K562 (cell line): ENCODE data around the gene TNFAIP3. TPM values are rescaled to one million over a fixed set of nuclear protein-coding genes. Genes with fewer than 3 reads are reported as not detected.

Experiments used
- ATAC-seq: fragments of 200-7000 bp; cut with Tn5 transposase; 3 replicates; pipeline ENCODE4 v1.9.1; 2020; ENCODE audit warnings: moderate library complexity
- BruUV-seq: library from RNA; stranded (reverse); fragments of 400-500 nt; replicated peaks from 2 replicates; lab custom pipeline; 2021; lab: Mats Ljungman, UMichigan
- CTCF ChIA-PET: fragments of 300-600 bp; formaldehyde crosslinking; extraction: SDS; loops from one replicate; lab custom pipeline; 2021; ENCODE audit warnings: low intra/inter-chr PET ratio; lab: Yijun Ruan, JAX
- POLR2A ChIA-PET: fragments of 300-600, 350-650 bp; sonication (Branson Sonifier 250); formaldehyde crosslinking; extraction: SDS; loops from one replicate; lab custom pipeline; 2021; ENCODE audit warnings: antibody characterized with exemption, inconsistent platforms; lab: Yijun Ruan, JAX
- DNase-seq, 4 experiments: peaks; one replicate each; pipeline versions ENCODE4 v3.0.0 to v3.0.0-alpha.2; 2011 to 2018; ENCODE audit warnings: low spot score in 3 of 4, mixed read lengths in 3 of 4; ENCODE audit errors: extremely low read depth in 1 of 4
- FAIRE-seq: peaks from 2 replicates; lab custom pipeline; 2011; peaks lifted over from hg19 to GRCh38; lab: Jason Lieb, UNC
- H2AFZ ChIP-seq: 2 replicates; pipeline ENCODE4 v1.6.0; 2011; ENCODE audit warnings: low read depth, low read length, control low read depth, inconsistent platforms
- H3K27ac ChIP-seq: fragments of 200-600 bp; 3 replicates; pipeline ENCODE4 v1.8.0; 2011; ENCODE audit warnings: low read depth, mild to moderate bottlenecking, control low read depth, inconsistent platforms, low read length, moderate library complexity, mixed read lengths; ENCODE audit errors: extremely low read depth
- H3K27me3 ChIP-seq, 2 experiments: fragments of 300-600 bp in 1 of 2; 2 replicates in 1 of 2; 3 replicates in 1 of 2; pipeline versions ENCODE4 v1.6.0 to v1.8.0; 2011; ENCODE audit warnings: inconsistent platforms in 2 of 2, low read length in 2 of 2, mild to moderate bottlenecking in 1 of 2, mixed read lengths in 1 of 2, moderate library complexity in 1 of 2; ENCODE audit not compliant: control insufficient read depth in 2 of 2, insufficient read depth in 2 of 2
- H3K36me3 ChIP-seq: fragments of 300-600 bp; 3 replicates; pipeline ENCODE4 v1.8.0; 2011; ENCODE audit warnings: mild to moderate bottlenecking, low read length, inconsistent platforms; ENCODE audit not compliant: control insufficient read depth, insufficient read depth
- H3K4me1 ChIP-seq, 2 experiments: fragments of 200-600 bp in 1 of 2; replicated peaks in 1 of 2; 2 replicates in 1 of 2; 3 replicates in 1 of 2; pipeline versions ENCODE4 v1.5.1 to v1.8.0; 2011; ENCODE audit warnings: inconsistent platforms in 2 of 2, low read length in 2 of 2, mild to moderate bottlenecking in 1 of 2, mixed read lengths in 1 of 2, moderate library complexity in 1 of 2; ENCODE audit not compliant: control insufficient read depth in 2 of 2, insufficient read depth in 2 of 2
- H3K4me2 ChIP-seq: 2 replicates; pipeline ENCODE4 v1.6.1; 2011; ENCODE audit warnings: low read length, control low read depth, inconsistent platforms, mixed read lengths; ENCODE audit not compliant: insufficient read depth
- H3K4me3 ChIP-seq: fragments of 200-600 bp; sonication (generic), shearing (Covaris generic); 2 replicates; pipeline ENCODE4 v1.5.1; 2016; ENCODE audit warnings: control low read depth, inconsistent platforms
- H3K79me2 ChIP-seq: fragments of 200-600 bp; 3 replicates; pipeline ENCODE4 v1.8.0; 2011; ENCODE audit warnings: low read length, inconsistent platforms; ENCODE audit not compliant: control insufficient read depth, insufficient read depth
- H3K9ac ChIP-seq, 2 experiments: 2 replicates each; pipeline versions ENCODE4 v1.6.0 to v1.6.1; 2011; ENCODE audit warnings: low read depth in 2 of 2, low read length in 2 of 2, control low read depth in 1 of 2, inconsistent platforms in 1 of 2, mild to moderate bottlenecking in 1 of 2, mixed read lengths in 1 of 2; ENCODE audit not compliant: insufficient read depth in 1 of 2
- H3K9me1 ChIP-seq: one replicate; pipeline ENCODE4 v1.6.0; 2011; ENCODE audit warnings: inconsistent platforms, mild to moderate bottlenecking, low read length, moderate library complexity; ENCODE audit not compliant: control insufficient read depth, insufficient read depth
- H3K9me3 ChIP-seq: replicated peaks from 2 replicates; pipeline ENCODE4 v1.5.1; 2011; ENCODE audit warnings: low read depth, low read length, inconsistent platforms; ENCODE audit not compliant: control insufficient read depth, insufficient read depth
- H4K20me1 ChIP-seq: replicated peaks from 2 replicates; pipeline ENCODE4 v1.6.1; 2011; ENCODE audit warnings: low read length, inconsistent platforms, mixed read lengths; ENCODE audit not compliant: control insufficient read depth, insufficient read depth
- CBFA2T3 ChIP-seq: fragments of 450-650 bp; IDR thresholded peaks from 2 replicates; pipeline ENCODE4 v1.6.1; 2017
- CCNT2 ChIP-seq: IDR thresholded peaks from 2 replicates; pipeline ENCODE4 v1.6.1; 2011; ENCODE audit warnings: borderline replicate concordance, low read depth, mild to moderate bottlenecking, moderate library complexity, mixed read lengths, low read length; ENCODE audit not compliant: insufficient read length; ENCODE audit errors: extremely low read depth
- CTBP1 ChIP-seq: fragments of 450-650 bp; IDR thresholded peaks from 2 replicates; pipeline ENCODE4 v1.6.1; 2016; ENCODE audit warnings: borderline replicate concordance
- EWSR1 ChIP-seq: fragments of 450-650 bp; IDR thresholded peaks from 2 replicates; pipeline ENCODE4 v1.6.1; 2018; ENCODE audit warnings: borderline replicate concordance, mild to moderate bottlenecking, low read depth, moderate library complexity; ENCODE audit not compliant: partially characterized antibody
- HMBOX1 ChIP-seq: sonication (generic); IDR thresholded peaks from 2 replicates; pipeline ENCODE4 v1.6.1; 2016
- IRF2 ChIP-seq: sonication (generic); formaldehyde crosslinking; IDR thresholded peaks from 2 replicates; pipeline ENCODE4 v1.8.1; 2022; ENCODE audit warnings: mild to moderate bottlenecking, missing genetic modification reagents
- KLF16 ChIP-seq: IDR thresholded peaks from 2 replicates; pipeline ENCODE4 v1.6.1; 2016; ENCODE audit warnings: antibody characterized with exemption
- MYNN ChIP-seq, 2 experiments: sonication (generic); formaldehyde crosslinking in 1 of 2; IDR thresholded peaks; 2 replicates each; pipeline versions ENCODE4 v1.5.0 to v1.6.1; 2016 to 2020; ENCODE audit warnings: antibody characterized with exemption in 1 of 2, missing genetic modification reagents in 1 of 2
- NCOA2 ChIP-seq, 2 experiments: fragments of 450-650 bp; IDR thresholded peaks; 2 replicates each; pipeline ENCODE4 v1.6.1; 2018; ENCODE audit warnings: mild to moderate bottlenecking in 2 of 2, moderate library complexity in 1 of 2; ENCODE audit not compliant: partially characterized antibody in 2 of 2
- NR2C1 ChIP-seq, 2 experiments: fragments of 450-650 bp; IDR thresholded peaks; 2 replicates each; pipeline ENCODE4 v1.6.1; 2017; ENCODE audit warnings: mild to moderate bottlenecking in 2 of 2, antibody characterized with exemption in 1 of 2, inconsistent platforms in 1 of 2, missing compliant biosample characterization in 1 of 2, missing genetic modification characterization in 1 of 2
- SMARCE1 ChIP-seq: fragments of 450-650 bp; IDR thresholded peaks from 2 replicates; pipeline ENCODE4 v1.7.1; 2016; ENCODE audit warnings: mild to moderate bottlenecking
- VEZF1 ChIP-seq: fragments of 200-800 bp; sonication (Bioruptor generic); IDR thresholded peaks from 2 replicates; pipeline ENCODE4 v1.6.1; 2017; ENCODE audit warnings: missing genetic modification characterization, missing compliant biosample characterization
- ZNF253 ChIP-seq: fragments of 250-450 bp; sonication (Bioruptor Pico); conservative IDR thresholded peaks from 2 replicates; pipeline ENCODE4 v1.6.1; 2021; ENCODE audit warnings: mild to moderate bottlenecking
- ZNF384 ChIP-seq: IDR thresholded peaks from 2 replicates; pipeline ENCODE4 v1.6.1; 2012; ENCODE audit warnings: low read depth, low read length, improper control_type of control experiment
- ZNF57 ChIP-seq: fragments of 450-650 bp; formaldehyde crosslinking; IDR thresholded peaks from 2 replicates; pipeline ENCODE4 v1.4.0; 2020; ENCODE audit warnings: mild to moderate bottlenecking, moderate library complexity
- ZNF740 ChIP-seq, 3 experiments: fragments of 200-800 bp in 1 of 3; sonication (Bioruptor generic) in 1 of 3; sonication (generic) in 1 of 3; formaldehyde crosslinking in 1 of 3; IDR thresholded peaks; 2 replicates each; pipeline versions ENCODE4 v1.6.1 to v1.8.0; 2016 to 2022; ENCODE audit warnings: mild to moderate bottlenecking in 2 of 3, missing compliant biosample characterization in 2 of 3, missing genetic modification characterization in 2 of 3, missing genetic modification reagents in 1 of 3
- ZZZ3 ChIP-seq: fragments of 450-650 bp; IDR thresholded peaks from 2 replicates; pipeline ENCODE4 v1.6.1; 2016; ENCODE audit warnings: antibody characterized with exemption, mild to moderate bottlenecking, moderate library complexity
- WGBS: fragments of 100-300 bp; shearing (Covaris generic); methylation state at CpG from one replicate; pipeline ENCODE4 v1.1.6; 2016; ENCODE audit warnings: low coverage, mixed read lengths; ENCODE audit not compliant: insufficient coverage; ENCODE audit errors: missing lambda C conversion rate; 5-methylcytosine and 5-hydroxymethylcytosine counted together
- in situ Hi-C: fragments of 300-500 bp; cut with MboI; formaldehyde crosslinking; loops from 4 replicates; pipeline ENCODE4 v1.15.0; 2018; ENCODE audit warnings: inconsistent platforms, mixed read lengths
- intact Hi-C: fragments of 100-400 bp; cut with micrococcal nuclease; formaldehyde crosslinking; loops from 2 replicates; pipeline ENCODE4 v1.14.2; 2022
- polyA plus RNA-seq, 8 experiments: library from polyadenylated mRNA; depleted of rRNA in 4 of 8; stranded (reverse) in 5 of 8; unstranded in 3 of 8; fragments of >200 nt; fragmentation: Nextera tagmentation in 2 of 8; fragmentation: Illumina TruSeq in 1 of 8; extraction: Ambion mirVana in 2 of 8; extraction: Trizol in 1 of 8; gene quantifications; 2 replicates each; pipeline versions ENCODE4 v1.2.1 to v1.2.3, GENCODE V29; 2011 to 2014; ENCODE audit warnings: inconsistent platforms in 1 of 8, missing spikeins in 1 of 8
- total RNA-seq, 7 experiments: library from RNA; depleted of rRNA in 6 of 7; stranded (reverse); fragments of >200 nt in 6 of 7; fragmentation: Illumina TruSeq in 2 of 7; extraction: Trizol in 2 of 7; gene quantifications; 2 replicates each; pipeline versions ENCODE4 v1.2.1 to v1.2.3, GENCODE V29; 2011 to 2021; ENCODE audit warnings: low replicate concordance in 1 of 7

TNFAIP3 gene
- total and polyA plus RNA-seq, 9 of the 15 experiments (the other 6 are each of a cell fraction or from before 2014, with no cell fraction given) = 0.79 to 17.0 (median 6.4) TPM

DNA sequence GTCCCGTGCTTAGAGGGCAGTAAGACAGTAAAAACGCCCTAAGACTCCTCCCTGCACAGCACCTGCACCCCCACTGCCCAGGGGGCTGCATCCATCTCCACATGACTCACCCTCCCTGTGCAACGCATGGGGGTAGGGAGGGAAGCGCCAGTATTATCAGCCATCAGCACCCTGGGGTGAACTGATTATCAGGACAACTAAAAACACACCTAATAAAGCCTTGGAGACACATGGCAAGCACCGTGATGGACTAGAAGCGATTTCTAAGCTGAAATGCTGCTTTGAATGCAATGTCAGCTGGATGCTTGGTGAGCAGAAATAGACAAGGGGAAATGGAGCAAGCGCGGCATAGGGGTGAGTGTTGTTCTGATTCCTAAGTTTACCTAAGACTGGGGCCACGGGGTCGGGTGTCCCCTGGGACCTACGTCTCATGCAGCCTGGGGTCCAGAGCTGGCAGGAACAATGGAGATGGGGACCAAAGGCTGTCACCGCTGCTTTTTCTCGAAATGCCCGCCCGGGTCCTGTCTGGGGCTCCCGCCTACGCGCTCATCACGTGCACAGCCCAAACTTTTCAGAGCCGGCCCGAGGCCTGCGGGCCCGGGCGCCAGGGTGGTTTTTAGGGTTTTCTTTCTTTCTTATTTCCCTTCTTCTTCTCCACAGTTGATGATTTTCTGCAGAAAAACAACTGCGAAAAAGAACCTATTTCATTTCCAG lies 702 bp upstream of the TNFAIP3 start:
- Histone ChIP-seq H3K79me2 (peaks cover 34% of the 10 kb centered on the region), H3K9me1 (no peaks in the 10 kb centered on the region), H3K27me3 (no peaks in the 10 kb centered on the region), H3K27ac (peak overlapping the region; percentile 96), H3K36me3 (peaks cover 4% of the 10 kb centered on the region; the same call in 2 of the 3 replicates), H3K9me3 (no peaks in the 10 kb centered on the region), H3K4me2 (peak overlapping the region; percentile 95), H2AFZ (peak overlapping the region; percentile 94), H3K9ac (peak overlapping the region; percentile 87 to 89), H4K20me1 (no peaks in the 10 kb centered on the region), H3K4me1 (peaks cover 34 to 72% of the 10 kb centered on the region in 2 experiments), H3K4me3 (peak overlapping the region; percentile 43)
- in situ Hi-C loops = loop anchor here (5.0 kb wide), 3 partner anchors 69 to 159 kb away; no protein-coding TSS in a partner anchor
- WGBS = under 1% methylated on average over 25 of the region's 25 CpGs
- DNase-seq (peak; percentile 58 to 89 (median 70)), ATAC-seq (peak; percentile 35), FAIRE-seq (peak; percentile 70)
- intact Hi-C loops = loop anchor here (1.0 to 5.0 kb wide), 2 partner anchors 21 to 241 kb away; partner anchors contain the start of gene PERP
- POLR2A ChIA-PET = interaction anchor here (0.6 to 2.5 kb wide), 9 partner anchors 15 to 158 kb away, joined by 3 to 8 read pairs (median 4); no protein-coding TSS in a partner anchor
- CTCF ChIA-PET = interaction anchor here (0.9 to 2.9 kb wide), 4 partner anchors 66 to 161 kb away, joined by 4 to 13 read pairs (median 10); no protein-coding TSS in a partner anchor
- no TSS peak for BruUV-seq
- TF ChIP-seq NCOA2 (IDR thresholded peaks at IDR 0.05; ENCODE audit: partially characterized antibody in 2 of 2) (no peak), VEZF1 (CRISPR knock-in tag) (no peak), ZNF740 (CRISPR knock-in tag; IDR thresholded peaks at IDR 0.05) (peak; percentile 99), ZNF740 (tag; IDR thresholded peaks at IDR 0.05) (peak in 1 of 2 experiments; percentile 85; a peak in 2 of 4 replicates), ZZZ3 (no peak), ZNF384 (no peak), CTBP1 (peak; percentile 97), CBFA2T3 (peak; percentile 88), ZNF253 (CRISPR knock-in tag) (no peak), MYNN (IDR thresholded peaks at IDR 0.05) (peak; percentile 56; the same call in 1 of the 2 replicates), MYNN (CRISPR knock-in tag; IDR thresholded peaks at IDR 0.05) (no peak), CCNT2 (no peak), KLF16 (peak; percentile 52; the same call in 1 of the 2 replicates), IRF2 (CRISPR knock-in tag) (no peak), NR2C1 (IDR thresholded peaks at IDR 0.05) (peak; percentile 59; the same call in 1 of the 2 replicates), NR2C1 (tag; IDR thresholded peaks at IDR 0.05) (0 out of 2 replicates have a peak, but pooled peaks have one; percentile 59), ZNF57 (peak; percentile 44; the same call in 1 of the 2 replicates), HMBOX1 (0 out of 2 replicates have a peak, but pooled peaks have one; percentile 2), EWSR1 (no peak), SMARCE1 (peak; percentile 92)
